ENCODE data around the gene ATXN1.

The ATXN1 gene

DNA sequence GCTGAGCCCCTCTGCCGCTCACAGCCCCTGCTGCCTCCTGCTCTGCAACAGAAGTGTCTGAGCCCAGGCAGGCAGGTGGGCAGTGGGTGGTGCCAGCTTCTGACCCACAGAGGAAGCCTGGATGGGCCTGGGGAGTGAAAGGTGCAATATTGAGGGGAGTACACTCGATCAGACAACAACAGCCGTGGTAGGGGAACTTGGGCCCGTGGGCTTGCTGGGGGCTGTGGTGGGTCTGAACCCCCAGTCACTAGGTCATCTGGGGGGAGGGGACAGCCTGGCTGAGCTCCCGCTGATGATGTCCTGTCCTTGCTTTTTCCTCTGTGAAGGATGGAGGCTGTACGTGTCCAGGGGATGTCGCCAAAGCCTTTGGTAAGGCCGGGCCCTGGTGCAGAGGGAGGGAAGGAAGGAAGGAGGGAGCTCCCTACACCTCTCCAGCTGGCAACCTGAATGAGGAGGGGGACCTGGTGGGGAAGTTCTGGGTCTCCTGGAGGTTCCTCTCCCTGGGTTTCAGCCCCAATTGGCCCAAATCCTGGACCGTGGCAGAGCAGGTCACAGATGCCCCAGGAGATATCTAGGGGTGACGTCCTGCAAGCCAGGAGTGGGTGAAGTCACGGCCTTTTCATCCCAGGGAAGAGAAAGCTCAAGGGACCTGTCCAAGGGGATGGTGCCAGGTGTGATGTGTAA lies 475.7 kb downstream of the ATXN1 start:
- DNase-seq (ENCODE audit: extremely low spot score) = no peak
- CTCF ChIA-PET = interaction anchor here (0.5 to 2.1 kb wide), 19 partner anchors 8 to 810 kb away, joined by 3 to 21 read pairs (median 4); partner anchors contain the start of genes ATXN1 and GMPR
- POLR2A ChIA-PET = interaction anchor here (0.8 kb wide), 1 partner anchor 37 kb away, joined by 4 read pairs; no protein-coding TSS in a partner anchor
- no peak for TF ChIP-seq HDGF (IDR thresholded peaks at IDR 0.05; ENCODE audit: borderline replicate concordance)
- no peak for TF ChIP-seq ARNT (IDR thresholded peaks at IDR 0.05)
- no peak for TF ChIP-seq ZNF384 (IDR thresholded peaks at IDR 0.05)
- no peak for TF ChIP-seq FOXM1 (IDR thresholded peaks at IDR 0.05; ENCODE audit: borderline replicate concordance)
- no peak for TF ChIP-seq L3MBTL2 (conservative IDR thresholded peaks at IDR 0.05)
- TF ChIP-seq TARDBP (IDR thresholded peaks at IDR 0.05) = no peak
- TF ChIP-seq SUZ12 (IDR thresholded peaks at IDR 0.05) = no peak
- no peak for TF ChIP-seq FOXK2 (IDR thresholded peaks at IDR 0.05)
- TF ChIP-seq ELF4 (IDR thresholded peaks at IDR 0.05) = no peak
- TF ChIP-seq FOXA1 (IDR thresholded peaks at IDR 0.05) = no peak
- no peak for TF ChIP-seq CTBP1 (IDR thresholded peaks at IDR 0.05; ENCODE audit: borderline replicate concordance)
- TF ChIP-seq BHLHE40 (IDR thresholded peaks at IDR 0.05; ENCODE audit: borderline replicate concordance) = no peak
- TF ChIP-seq SP1 (IDR thresholded peaks at IDR 0.05) = no peak
- TF ChIP-seq, protein P1, sequence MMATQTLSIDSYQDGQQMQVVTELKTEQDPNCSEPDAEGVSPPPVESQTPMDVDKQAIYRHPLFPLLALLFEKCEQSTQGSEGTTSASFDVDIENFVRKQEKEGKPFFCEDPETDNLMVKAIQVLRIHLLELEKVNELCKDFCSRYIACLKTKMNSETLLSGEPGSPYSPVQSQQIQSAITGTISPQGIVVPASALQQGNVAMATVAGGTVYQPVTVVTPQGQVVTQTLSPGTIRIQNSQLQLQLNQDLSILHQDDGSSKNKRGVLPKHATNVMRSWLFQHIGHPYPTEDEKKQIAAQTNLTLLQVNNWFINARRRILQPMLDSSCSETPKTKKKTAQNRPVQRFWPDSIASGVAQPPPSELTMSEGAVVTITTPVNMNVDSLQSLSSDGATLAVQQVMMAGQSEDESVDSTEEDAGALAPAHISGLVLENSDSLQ (IDR thresholded peaks at IDR 0.05) = no peak
- TF ChIP-seq NFRKB (IDR thresholded peaks at IDR 0.05) = no peak
- no peak for TF ChIP-seq LEF1 (IDR thresholded peaks at IDR 0.05; ENCODE audit: borderline replicate concordance)

DNA sequence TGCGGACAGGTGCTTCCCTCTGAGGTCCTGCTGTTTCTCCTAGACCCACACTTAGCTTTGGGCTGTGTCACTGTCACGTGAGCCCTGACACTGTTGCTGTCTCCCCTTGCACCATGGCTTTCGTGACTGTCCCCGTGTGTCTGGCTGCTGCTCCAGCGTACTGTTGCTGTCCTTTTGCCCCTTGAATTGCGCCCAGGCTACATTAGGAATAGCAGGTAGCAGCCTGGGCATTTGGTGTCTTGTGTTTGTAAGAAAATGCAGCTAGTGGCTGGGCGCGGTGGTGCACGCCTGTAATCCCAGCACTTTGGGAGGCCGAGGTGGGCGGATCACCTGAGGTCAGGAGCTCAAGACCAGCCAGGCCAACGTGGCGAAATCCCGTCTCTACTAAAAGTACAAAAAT lies 476.8 kb downstream of the ATXN1 start:
- ChIA-PET POLR2A (no interaction called here), CTCF (interaction anchor here (0.5 to 0.7 kb wide), 5 partner anchors 101 to 534 kb away, joined by 3 to 9 read pairs (median 3); no protein-coding TSS in a partner anchor)
- TF ChIP-seq L3MBTL2 (conservative IDR thresholded peaks at IDR 0.05) (no peak), LEF1 (IDR thresholded peaks at IDR 0.05; ENCODE audit: borderline replicate concordance) (no peak), ZNF384 (IDR thresholded peaks at IDR 0.05) (no peak), FOXM1 (IDR thresholded peaks at IDR 0.05; ENCODE audit: borderline replicate concordance) (no peak), BHLHE40 (IDR thresholded peaks at IDR 0.05; ENCODE audit: borderline replicate concordance) (no peak), CTBP1 (IDR thresholded peaks at IDR 0.05; ENCODE audit: borderline replicate concordance) (no peak), FOXA1 (IDR thresholded peaks at IDR 0.05) (no peak), TARDBP (IDR thresholded peaks at IDR 0.05) (no peak), ELF4 (IDR thresholded peaks at IDR 0.05) (no peak)
- no peak for DNase-seq (ENCODE audit: extremely low spot score)

DNA sequence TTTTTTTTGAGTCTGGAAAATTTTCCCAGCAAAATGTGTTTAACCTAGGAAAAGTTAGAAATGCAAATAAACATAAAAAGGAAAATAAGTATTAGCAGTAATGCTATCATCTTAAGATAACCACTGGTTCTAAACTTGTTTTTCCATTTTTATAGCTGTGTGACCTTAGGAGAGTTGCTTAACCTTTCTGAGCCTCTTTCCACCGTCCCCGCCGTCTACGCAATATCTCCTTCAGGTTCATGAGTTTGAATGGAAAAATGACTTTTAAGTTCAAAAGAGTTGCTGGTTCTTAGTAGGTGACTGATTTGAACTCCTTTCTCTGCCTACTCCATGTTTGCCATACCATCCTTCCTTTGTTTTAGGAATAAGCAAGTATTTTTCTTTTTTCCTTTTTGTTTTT lies 478.9 kb downstream of the ATXN1 start:
- POLR2A ChIA-PET = no interaction called here

DNA sequence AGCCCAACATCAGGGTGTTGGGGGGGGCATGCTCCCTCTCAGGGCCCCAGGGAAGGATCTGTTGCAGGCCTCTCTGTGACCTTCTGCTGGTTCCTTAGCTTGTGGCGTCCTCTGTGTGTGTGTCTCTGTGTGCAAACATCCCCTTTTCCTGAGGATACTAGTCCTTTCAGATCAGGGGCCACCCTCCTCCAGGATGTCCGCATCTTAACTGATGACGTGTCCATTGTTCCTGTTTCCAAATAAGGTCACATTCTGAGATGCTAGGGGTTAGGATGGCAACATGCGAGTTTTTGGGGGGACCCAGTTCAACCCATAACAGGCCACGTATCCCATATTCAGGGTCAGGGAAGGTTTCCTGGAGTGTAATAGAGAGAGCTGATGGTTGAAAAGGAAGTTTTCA lies 482.0 kb downstream of the ATXN1 start:
- ChIA-PET POLR2A (no interaction called here), CTCF (interaction anchor here (0.6 kb wide), 1 partner anchor 142 kb away, joined by 3 read pairs; no protein-coding TSS in a partner anchor)
- DNase-seq (ENCODE audit: extremely low spot score) = no peak
- no peak for TF ChIP-seq FOXK2 (IDR thresholded peaks at IDR 0.05)
- TF ChIP-seq, protein P1 (IDR thresholded peaks at IDR 0.05) = no peak
- TF ChIP-seq ELF4 (IDR thresholded peaks at IDR 0.05) = no peak
- TF ChIP-seq LEF1 (IDR thresholded peaks at IDR 0.05; ENCODE audit: borderline replicate concordance) = no peak
- TF ChIP-seq ZNF384 (IDR thresholded peaks at IDR 0.05) = no peak
- TF ChIP-seq ARNT (IDR thresholded peaks at IDR 0.05) = no peak
- no peak for TF ChIP-seq NFRKB (IDR thresholded peaks at IDR 0.05)
- no peak for TF ChIP-seq HDGF (IDR thresholded peaks at IDR 0.05; ENCODE audit: borderline replicate concordance)

More for the DNA sequence above, 478.9 kb downstream of the ATXN1 start:
- DNase-seq (ENCODE audit: extremely low spot score) = no peak
- CTCF ChIA-PET = no interaction called here
- no peak for TF ChIP-seq CTBP1 (IDR thresholded peaks at IDR 0.05; ENCODE audit: borderline replicate concordance)
- no peak for TF ChIP-seq FOXM1 (IDR thresholded peaks at IDR 0.05; ENCODE audit: borderline replicate concordance)
- no peak for TF ChIP-seq TARDBP (IDR thresholded peaks at IDR 0.05)
- no peak for TF ChIP-seq FOXK2 (IDR thresholded peaks at IDR 0.05)
- TF ChIP-seq SUZ12 (IDR thresholded peaks at IDR 0.05) = no peak
- TF ChIP-seq ZNF384 (IDR thresholded peaks at IDR 0.05) = no peak
- no peak for TF ChIP-seq BHLHE40 (IDR thresholded peaks at IDR 0.05; ENCODE audit: borderline replicate concordance)
- TF ChIP-seq L3MBTL2 (conservative IDR thresholded peaks at IDR 0.05) = no peak
- no peak for TF ChIP-seq HDGF (IDR thresholded peaks at IDR 0.05; ENCODE audit: borderline replicate concordance)
- TF ChIP-seq NFRKB (IDR thresholded peaks at IDR 0.05) = no peak
- TF ChIP-seq FOXA1 (IDR thresholded peaks at IDR 0.05) = no peak
- TF ChIP-seq SP1 (IDR thresholded peaks at IDR 0.05) = no peak
- TF ChIP-seq, protein P1 (IDR thresholded peaks at IDR 0.05) = no peak

DNA sequence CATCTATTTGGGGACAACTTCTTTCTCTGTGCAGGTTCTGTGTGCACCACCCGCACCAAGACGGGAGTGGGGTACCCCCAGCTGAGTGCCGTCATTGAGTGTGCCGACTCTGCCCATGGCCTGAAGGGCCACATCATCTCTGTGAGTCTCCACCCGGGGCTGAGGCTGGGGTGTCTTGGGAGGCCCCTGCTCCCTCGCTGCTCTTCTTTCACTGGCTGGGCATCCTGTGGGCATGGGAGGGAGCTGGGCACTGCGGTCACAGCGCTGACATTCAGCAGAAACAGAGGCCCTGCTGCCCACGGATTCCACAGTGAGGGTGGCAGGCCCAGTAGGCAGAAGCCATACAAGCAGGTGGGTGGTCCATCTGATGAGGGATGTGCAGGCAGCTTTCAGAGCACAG lies 482.5 kb downstream of the ATXN1 start:
- ChIA-PET CTCF (interaction anchor here (1.0 to 2.8 kb wide), 2 partner anchors 7 to 146 kb away, joined by 3 to 21 read pairs; no protein-coding TSS in a partner anchor), POLR2A (no interaction called here)
- TF ChIP-seq FOXK2 (IDR thresholded peaks at IDR 0.05) = no peak
- no peak for TF ChIP-seq ELF4 (IDR thresholded peaks at IDR 0.05)
- no peak for TF ChIP-seq HDGF (IDR thresholded peaks at IDR 0.05; ENCODE audit: borderline replicate concordance)
- no peak for TF ChIP-seq FOXA1 (IDR thresholded peaks at IDR 0.05)
- no peak for TF ChIP-seq CTBP1 (IDR thresholded peaks at IDR 0.05; ENCODE audit: borderline replicate concordance)
- TF ChIP-seq TARDBP (IDR thresholded peaks at IDR 0.05) = no peak
- no peak for TF ChIP-seq L3MBTL2 (conservative IDR thresholded peaks at IDR 0.05)
- TF ChIP-seq ZNF384 (IDR thresholded peaks at IDR 0.05) = no peak
- TF ChIP-seq ARNT (IDR thresholded peaks at IDR 0.05) = no peak
- TF ChIP-seq BHLHE40 (IDR thresholded peaks at IDR 0.05; ENCODE audit: borderline replicate concordance) = no peak
- no peak for TF ChIP-seq LEF1 (IDR thresholded peaks at IDR 0.05; ENCODE audit: borderline replicate concordance)
- DNase-seq (ENCODE audit: extremely low spot score) = no peak

Measured in HEK293T (cell line).